Panc1 (cell line): ENCODE measurements around the gene ENGASE. TPM values are rescaled to one million over a fixed set of nuclear protein-coding genes. Genes with fewer than 3 reads are reported as not detected.

Experiments used
- ATAC-seq: fragments of 200-7000 bp; cut with Tn5 transposase; 2 replicates; pipeline ENCODE4 v1.9.1; 2020; ENCODE audit warnings: mild to moderate bottlenecking, moderate library complexity
- BruUV-seq: library from RNA; stranded (reverse); fragments of 400-500 nt; replicated peaks from 2 replicates; lab custom pipeline; 2021; lab: Mats Ljungman, UMichigan
- CTCF ChIA-PET: fragments of 300-600 bp; sonication (Branson Sonifier 250); formaldehyde crosslinking; loops from one replicate; lab custom pipeline; 2022; ENCODE audit warnings: antibody characterized with exemption; lab: Charles Lee
- POLR2A ChIA-PET: fragments of 300-600 bp; sonication (Branson Sonifier 250); formaldehyde crosslinking; loops from one replicate; lab custom pipeline; 2022; ENCODE audit warnings: antibody characterized with exemption; lab: Charles Lee
- DNase-seq: peaks from one replicate; pipeline ENCODE4 v3.0.0-alpha.2; 2010; ENCODE audit warnings: low read depth, low spot score
- H3K27ac ChIP-seq: 2 replicates; pipeline ENCODE4 v1.5.1; 2011; ENCODE audit warnings: mild to moderate bottlenecking, low read length, inconsistent platforms
- H3K27me3 ChIP-seq: fragments of 200-500 bp; sonication (Bioruptor generic); 2 replicates; pipeline ENCODE4 v1.6.0; 2014; ENCODE audit warnings: low read length, inconsistent platforms; ENCODE audit not compliant: control insufficient read depth, insufficient read depth
- H3K36me3 ChIP-seq: fragments of 200-500 bp; sonication (Bioruptor generic); 2 replicates; pipeline ENCODE4 v1.5.1; 2014; ENCODE audit warnings: inconsistent platforms, mild to moderate bottlenecking, low read length, moderate library complexity; ENCODE audit not compliant: control insufficient read depth, insufficient read depth
- H3K4me1 ChIP-seq: 2 replicates; pipeline ENCODE4 v1.5.1; 2011; ENCODE audit warnings: inconsistent platforms, mild to moderate bottlenecking, low read length, moderate library complexity; ENCODE audit not compliant: control insufficient read depth, insufficient read depth
- H3K4me3 ChIP-seq, 2 experiments: 2 replicates each; pipeline ENCODE4 v1.5.1; 2011 to 2012; ENCODE audit warnings: low read depth in 2 of 2, low read length in 2 of 2, mild to moderate bottlenecking in 2 of 2, inconsistent platforms in 1 of 2, moderate library complexity in 1 of 2
- H3K9me3 ChIP-seq: fragments of 200-500 bp; sonication (Bioruptor generic); 2 replicates; pipeline ENCODE4 v1.5.1; 2014; ENCODE audit warnings: low read depth, mild to moderate bottlenecking, inconsistent platforms, low read length, moderate library complexity; ENCODE audit not compliant: control insufficient read depth, insufficient read depth
- POLR2AphosphoS5 ChIP-seq: IDR thresholded peaks from 2 replicates; pipeline ENCODE4 v1.6.1; 2012; ENCODE audit warnings: mild to moderate bottlenecking, low read depth, low read length, moderate library complexity
- SIN3A ChIP-seq: IDR thresholded peaks from 2 replicates; pipeline ENCODE4 v1.6.1; 2012; ENCODE audit warnings: low read depth, mild to moderate bottlenecking, low read length, moderate library complexity, borderline replicate concordance; ENCODE audit not compliant: insufficient read depth
- TCF7L2 ChIP-seq: IDR thresholded peaks from 2 replicates; pipeline ENCODE4 v1.6.1; 2011; ENCODE audit warnings: mild to moderate bottlenecking, low read depth, low read length, inconsistent platforms
- in situ Hi-C: cut with HindIII; loops from 2 replicates; pipeline ENCODE4 v1.10.0; 2016; ENCODE audit warnings: low sequenced_read_pairs, low pct_unique_long_range_greater_than_20kb
- intact Hi-C: fragments of 100-400 bp; cut with micrococcal nuclease; formaldehyde crosslinking; loops from one replicate; pipeline ENCODE4 v1.10.0; 2022; ENCODE audit not compliant: unreplicated experiment
- total RNA-seq: library from RNA; stranded (reverse); gene quantifications from one replicate; pipeline ENCODE4 v1.2.1, GENCODE V29; 2021; ENCODE audit not compliant: unreplicated experiment
- TF ChIP-seq, protein P1 (sequence below), 2 experiments: IDR thresholded peaks; 2 replicates each; pipeline ENCODE4 v1.6.1; 2011 to 2012; ENCODE audit warnings: low read depth in 2 of 2, control low read depth in 1 of 2, low read length in 1 of 2, mild to moderate bottlenecking in 1 of 2, moderate library complexity in 1 of 2; ENCODE audit not compliant: insufficient read depth in 1 of 2
- TF ChIP-seq, protein P2 (sequence below): fragments of 450-650 bp; IDR thresholded peaks from 2 replicates; pipeline ENCODE4 v1.5.1; 2017; ENCODE audit warnings: mild to moderate bottlenecking

ENGASE gene
- total RNA-seq, 1 experiment from 2014 or later, result 32.3 TPM

DNA sequence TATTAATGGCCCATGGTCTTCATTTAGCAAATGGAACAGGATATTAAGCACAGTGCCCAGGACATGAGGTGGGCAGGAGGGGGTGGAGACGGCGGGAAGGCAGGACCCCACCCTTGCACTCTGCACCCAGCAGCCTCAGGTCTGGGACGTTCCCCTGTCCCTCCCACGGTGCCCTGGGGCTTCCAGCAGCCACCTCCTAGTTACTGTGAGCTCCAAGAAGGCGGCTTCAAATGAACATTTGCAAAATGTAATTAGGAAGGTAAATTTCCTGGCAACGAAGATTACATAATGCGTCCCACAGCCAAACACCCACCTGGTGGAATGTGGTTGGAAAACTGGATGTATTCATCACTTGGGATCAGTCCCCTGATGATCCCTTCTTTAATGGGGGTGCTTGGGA is 59.4 kb downstream of the ENGASE start:
- no peak for ATAC-seq
- peaks cover 2% of the 10 kb centered on the region; the same call in 1 of the 2 replicates for H3K27me3 ChIP-seq
- no peaks in the 10 kb centered on the region for H3K36me3 ChIP-seq
- intact Hi-C loops, result no loop called here
- in situ Hi-C loops, result no loop called here
- BruUV-seq, result no TSS peak
- no peak overlapping the region for H3K4me3 ChIP-seq
- H3K4me1 ChIP-seq, result no peaks in the 10 kb centered on the region; the same call in 1 of the 2 replicates
- CTCF ChIA-PET, result no interaction called here
- no peak overlapping the region for H3K27ac ChIP-seq
- no peaks in the 10 kb centered on the region for H3K9me3 ChIP-seq
- POLR2A ChIA-PET, result no interaction called here
- no peak for DNase-seq
- TF ChIP-seq TCF7L2 (no peak), SIN3A (no peak), POLR2AphosphoS5 (no peak)
- TF ChIP-seq, protein P1, sequence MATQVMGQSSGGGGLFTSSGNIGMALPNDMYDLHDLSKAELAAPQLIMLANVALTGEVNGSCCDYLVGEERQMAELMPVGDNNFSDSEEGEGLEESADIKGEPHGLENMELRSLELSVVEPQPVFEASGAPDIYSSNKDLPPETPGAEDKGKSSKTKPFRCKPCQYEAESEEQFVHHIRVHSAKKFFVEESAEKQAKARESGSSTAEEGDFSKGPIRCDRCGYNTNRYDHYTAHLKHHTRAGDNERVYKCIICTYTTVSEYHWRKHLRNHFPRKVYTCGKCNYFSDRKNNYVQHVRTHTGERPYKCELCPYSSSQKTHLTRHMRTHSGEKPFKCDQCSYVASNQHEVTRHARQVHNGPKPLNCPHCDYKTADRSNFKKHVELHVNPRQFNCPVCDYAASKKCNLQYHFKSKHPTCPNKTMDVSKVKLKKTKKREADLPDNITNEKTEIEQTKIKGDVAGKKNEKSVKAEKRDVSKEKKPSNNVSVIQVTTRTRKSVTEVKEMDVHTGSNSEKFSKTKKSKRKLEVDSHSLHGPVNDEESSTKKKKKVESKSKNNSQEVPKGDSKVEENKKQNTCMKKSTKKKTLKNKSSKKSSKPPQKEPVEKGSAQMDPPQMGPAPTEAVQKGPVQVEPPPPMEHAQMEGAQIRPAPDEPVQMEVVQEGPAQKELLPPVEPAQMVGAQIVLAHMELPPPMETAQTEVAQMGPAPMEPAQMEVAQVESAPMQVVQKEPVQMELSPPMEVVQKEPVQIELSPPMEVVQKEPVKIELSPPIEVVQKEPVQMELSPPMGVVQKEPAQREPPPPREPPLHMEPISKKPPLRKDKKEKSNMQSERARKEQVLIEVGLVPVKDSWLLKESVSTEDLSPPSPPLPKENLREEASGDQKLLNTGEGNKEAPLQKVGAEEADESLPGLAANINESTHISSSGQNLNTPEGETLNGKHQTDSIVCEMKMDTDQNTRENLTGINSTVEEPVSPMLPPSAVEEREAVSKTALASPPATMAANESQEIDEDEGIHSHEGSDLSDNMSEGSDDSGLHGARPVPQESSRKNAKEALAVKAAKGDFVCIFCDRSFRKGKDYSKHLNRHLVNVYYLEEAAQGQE (IDR thresholded peaks at IDR 0.05; ENCODE audit: insufficient read depth in 1 of 2, low read depth in 2 of 2, low read length in 1 of 2), result no peak
- TF ChIP-seq, protein P2, sequence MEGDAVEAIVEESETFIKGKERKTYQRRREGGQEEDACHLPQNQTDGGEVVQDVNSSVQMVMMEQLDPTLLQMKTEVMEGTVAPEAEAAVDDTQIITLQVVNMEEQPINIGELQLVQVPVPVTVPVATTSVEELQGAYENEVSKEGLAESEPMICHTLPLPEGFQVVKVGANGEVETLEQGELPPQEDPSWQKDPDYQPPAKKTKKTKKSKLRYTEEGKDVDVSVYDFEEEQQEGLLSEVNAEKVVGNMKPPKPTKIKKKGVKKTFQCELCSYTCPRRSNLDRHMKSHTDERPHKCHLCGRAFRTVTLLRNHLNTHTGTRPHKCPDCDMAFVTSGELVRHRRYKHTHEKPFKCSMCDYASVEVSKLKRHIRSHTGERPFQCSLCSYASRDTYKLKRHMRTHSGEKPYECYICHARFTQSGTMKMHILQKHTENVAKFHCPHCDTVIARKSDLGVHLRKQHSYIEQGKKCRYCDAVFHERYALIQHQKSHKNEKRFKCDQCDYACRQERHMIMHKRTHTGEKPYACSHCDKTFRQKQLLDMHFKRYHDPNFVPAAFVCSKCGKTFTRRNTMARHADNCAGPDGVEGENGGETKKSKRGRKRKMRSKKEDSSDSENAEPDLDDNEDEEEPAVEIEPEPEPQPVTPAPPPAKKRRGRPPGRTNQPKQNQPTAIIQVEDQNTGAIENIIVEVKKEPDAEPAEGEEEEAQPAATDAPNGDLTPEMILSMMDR, result no peak

- intact Hi-C loops, result no loop called here
- H3K4me1 ChIP-seq, result no peaks in the 10 kb centered on the region; the same call in 1 of the 2 replicates
- ATAC-seq (no peak), DNase-seq (no peak)
- TF ChIP-seq, protein P1 (IDR thresholded peaks at IDR 0.05; ENCODE audit: insufficient read depth in 1 of 2, low read depth in 2 of 2, low read length in 1 of 2), result no peak
- no peak for TF ChIP-seq SIN3A
- no peak for TF ChIP-seq POLR2AphosphoS5
- TF ChIP-seq, protein P2, result no peak
- TF ChIP-seq TCF7L2, result no peak
- peaks cover 5% of the 10 kb centered on the region; the same call in 1 of the 2 replicates for H3K27me3 ChIP-seq
- BruUV-seq, result no TSS peak
- H3K36me3 ChIP-seq, result no peaks in the 10 kb centered on the region
- H3K4me3 ChIP-seq, result no peak overlapping the region
- no peaks in the 10 kb centered on the region for H3K9me3 ChIP-seq
- in situ Hi-C loops, result no loop called here
- no peak overlapping the region for H3K27ac ChIP-seq
- POLR2A ChIA-PET, result no interaction called here
- CTCF ChIA-PET, result no interaction called here
Measured at GRCh38 chr17:79135011-79135410, 60.4 kb downstream of the ENGASE start.
